Suprapubic skin (tissue), 4 donors: Measurements from ENCODE around the gene CFAP92. TPM values are rescaled to one million over a fixed set of nuclear protein-coding genes. Genes with fewer than 3 reads are reported as not detected.
A peak's percentile ranks its signal among the peaks of the same experiment; 100 is the strongest.

ENCODE experiments used
- DNase-seq, 2 donors: peaks; one replicate each; pipeline ENCODE4 v3.0.0-alpha.2; 2019; ENCODE audit warnings: low spot score in 2 of 2
- H3K27ac ChIP-seq: fragments of 200-600 bp; sonication (generic); one replicate; pipeline ENCODE4 v1.5.1; 2019
- H3K27me3 ChIP-seq: fragments of 200-600 bp; sonication (generic); one replicate; pipeline ENCODE4 v1.5.1; 2019
- H3K36me3 ChIP-seq: fragments of 200-600 bp; sonication (generic); one replicate; pipeline ENCODE4 v1.5.1; 2019
- H3K4me1 ChIP-seq: fragments of 200-600 bp; sonication (generic); one replicate; pipeline ENCODE4 v1.5.1; 2019
- H3K4me3 ChIP-seq: fragments of 200-600 bp; sonication (generic); one replicate; pipeline ENCODE4 v1.5.1; 2019; ENCODE audit warnings: mild to moderate bottlenecking
- H3K9me3 ChIP-seq: fragments of 200-600 bp; sonication (generic); one replicate; pipeline ENCODE4 v1.5.1; 2019
- EP300 ChIP-seq: sonication (generic); formaldehyde crosslinking; IDR thresholded peaks from one replicate; pipeline ENCODE4 v1.6.1; 2017; ENCODE audit warnings: antibody characterized with exemption
- POLR2A ChIP-seq, 2 donors: fragments of 450-650 bp; IDR thresholded peaks; one replicate each; pipeline ENCODE4 v1.6.1; 2017; ENCODE audit warnings: antibody characterized with exemption in 2 of 2, mild to moderate bottlenecking in 2 of 2, moderate library complexity in 2 of 2
- POLR2AphosphoS5 ChIP-seq, 3 donors: sonication (generic); formaldehyde crosslinking; IDR thresholded peaks; one replicate each; pipeline ENCODE4 v1.6.1; 2017; ENCODE audit warnings: antibody characterized with exemption in 3 of 3
- WGBS: methylation state at CpG from one replicate; pipeline ENCODE4 v1.1.5; 2018; 5-methylcytosine and 5-hydroxymethylcytosine counted together
- total RNA-seq, 4 donors: library from RNA; depleted of rRNA; stranded (reverse); fragments of >200 nt; gene quantifications; one replicate each; pipeline ENCODE4 v1.1.0, GENCODE V29; 2016
- TF ChIP-seq, protein P1 (sequence below), 2 donors: fragments of 200-600 bp in 1 of 2; fragments of 450-650 bp in 1 of 2; sonication (generic) in 1 of 2; IDR thresholded peaks; one replicate each; pipeline ENCODE4 v1.5.1; 2016 to 2019; ENCODE audit warnings: antibody characterized with exemption in 2 of 2, mild to moderate bottlenecking in 1 of 2, moderate library complexity in 1 of 2

The CFAP92 gene
- total RNA-seq, 4 donors from 2014 or later = 0.11 to 1.7 (median 0.87) TPM

GRCh38 chr3:129025108-129025507, 31.2 kb upstream of the CFAP92 start:
- H3K36me3 ChIP-seq = no peaks in the 10 kb centered on the region
- H3K27ac ChIP-seq = no peak overlapping the region
- TF ChIP-seq EP300 = no peak
- TF ChIP-seq, protein P1, sequence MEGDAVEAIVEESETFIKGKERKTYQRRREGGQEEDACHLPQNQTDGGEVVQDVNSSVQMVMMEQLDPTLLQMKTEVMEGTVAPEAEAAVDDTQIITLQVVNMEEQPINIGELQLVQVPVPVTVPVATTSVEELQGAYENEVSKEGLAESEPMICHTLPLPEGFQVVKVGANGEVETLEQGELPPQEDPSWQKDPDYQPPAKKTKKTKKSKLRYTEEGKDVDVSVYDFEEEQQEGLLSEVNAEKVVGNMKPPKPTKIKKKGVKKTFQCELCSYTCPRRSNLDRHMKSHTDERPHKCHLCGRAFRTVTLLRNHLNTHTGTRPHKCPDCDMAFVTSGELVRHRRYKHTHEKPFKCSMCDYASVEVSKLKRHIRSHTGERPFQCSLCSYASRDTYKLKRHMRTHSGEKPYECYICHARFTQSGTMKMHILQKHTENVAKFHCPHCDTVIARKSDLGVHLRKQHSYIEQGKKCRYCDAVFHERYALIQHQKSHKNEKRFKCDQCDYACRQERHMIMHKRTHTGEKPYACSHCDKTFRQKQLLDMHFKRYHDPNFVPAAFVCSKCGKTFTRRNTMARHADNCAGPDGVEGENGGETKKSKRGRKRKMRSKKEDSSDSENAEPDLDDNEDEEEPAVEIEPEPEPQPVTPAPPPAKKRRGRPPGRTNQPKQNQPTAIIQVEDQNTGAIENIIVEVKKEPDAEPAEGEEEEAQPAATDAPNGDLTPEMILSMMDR (IDR thresholded peaks at IDR 0.05) = no peak
- TF ChIP-seq POLR2A (IDR thresholded peaks at IDR 0.05) = no peak
- TF ChIP-seq POLR2AphosphoS5 (IDR thresholded peaks at IDR 0.05) = no peak
- H3K27me3 ChIP-seq = no peaks in the 10 kb centered on the region
- DNase-seq = peak; percentile 51 to 73
- WGBS = 66% methylated on average over 15 of the region's 15 CpGs
- no peaks in the 10 kb centered on the region for H3K9me3 ChIP-seq
- H3K4me3 ChIP-seq = no peak overlapping the region
- peaks cover 27% of the 10 kb centered on the region for H3K4me1 ChIP-seq

GRCh38 chr3:129023909-129024308, 30.0 kb upstream of the CFAP92 start:
- Histone ChIP-seq H3K27ac (no peak overlapping the region), H3K27me3 (no peaks in the 10 kb centered on the region), H3K9me3 (no peaks in the 10 kb centered on the region), H3K4me1 (peaks cover 27% of the 10 kb centered on the region), H3K4me3 (no peak overlapping the region), H3K36me3 (no peaks in the 10 kb centered on the region)
- WGBS = 68% methylated on average over 2 of the region's 2 CpGs
- DNase-seq = no peak
- TF ChIP-seq EP300 = no peak
- TF ChIP-seq POLR2AphosphoS5 (IDR thresholded peaks at IDR 0.05) = no peak
- no peak for TF ChIP-seq POLR2A (IDR thresholded peaks at IDR 0.05)
- TF ChIP-seq, protein P1 (IDR thresholded peaks at IDR 0.05) = no peak

GRCh38 chr3:129023008-129023358, 29.1 kb upstream of the CFAP92 start:
- DNase-seq = no peak
- no peak overlapping the region for H3K4me3 ChIP-seq
- H3K27me3 ChIP-seq = no peaks in the 10 kb centered on the region
- peaks cover 27% of the 10 kb centered on the region for H3K4me1 ChIP-seq
- no peak for TF ChIP-seq POLR2AphosphoS5 (IDR thresholded peaks at IDR 0.05)
- TF ChIP-seq EP300 = no peak
- TF ChIP-seq, protein P1 (IDR thresholded peaks at IDR 0.05) = no peak
- TF ChIP-seq POLR2A (IDR thresholded peaks at IDR 0.05) = no peak
- H3K36me3 ChIP-seq = no peaks in the 10 kb centered on the region
- no peaks in the 10 kb centered on the region for H3K9me3 ChIP-seq
- WGBS = 35% methylated on average over 1 of the region's 1 CpG
- peak overlapping the region; percentile 45 for H3K27ac ChIP-seq

DNA sequence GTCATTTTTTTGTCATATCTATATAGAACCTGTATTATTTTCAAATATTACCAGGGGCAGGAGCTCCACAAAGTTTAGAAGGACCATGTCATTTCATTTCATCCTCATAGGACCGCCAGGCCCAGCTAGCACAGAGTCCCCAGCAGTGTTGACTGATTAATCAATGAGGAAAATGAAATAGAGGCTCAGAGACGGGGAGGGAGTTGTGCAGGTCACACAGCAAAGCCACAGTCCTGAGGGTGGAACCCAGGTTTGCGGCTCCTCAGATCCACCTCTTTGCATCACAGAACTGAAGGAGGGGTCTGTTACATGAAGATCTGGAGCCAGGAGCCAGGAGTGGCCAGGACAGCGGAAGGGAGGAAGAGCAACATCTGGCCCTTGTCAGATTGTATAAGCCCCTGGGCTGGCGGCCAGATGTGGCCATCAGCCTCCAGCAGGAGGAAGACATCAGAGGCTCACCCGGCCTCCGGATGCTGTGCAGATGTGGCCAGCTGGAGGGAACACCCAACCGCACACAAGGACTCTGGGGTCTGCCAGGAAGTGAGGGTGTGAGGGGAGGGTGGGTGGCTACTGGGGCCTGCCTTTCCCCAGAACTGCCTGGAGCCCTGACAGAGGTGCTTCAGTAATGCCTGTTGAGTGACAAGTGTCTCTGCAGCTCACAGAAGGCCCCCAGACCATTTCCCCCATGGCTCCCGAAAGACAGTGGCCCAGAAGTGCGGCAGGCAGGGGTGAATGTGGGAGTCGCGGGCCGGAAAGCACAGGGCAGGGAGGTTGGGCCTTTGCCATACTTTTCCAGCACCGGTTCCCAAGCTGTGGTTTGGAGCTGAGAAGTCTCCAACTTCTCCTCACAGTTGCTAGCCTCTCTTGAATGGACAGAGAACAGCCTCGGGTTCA, 28.5 kb upstream of the CFAP92 start:
- Histone ChIP-seq H3K27ac (peak overlapping the region; percentile 45), H3K4me1 (peaks cover 24% of the 10 kb centered on the region)
- peak; percentile 80 to 90 for DNase-seq

GRCh38 chr3:129021140-129021551, 27.3 kb upstream of the CFAP92 start:
- Histone ChIP-seq H3K4me1 (peaks cover 16% of the 10 kb centered on the region), H3K27me3 (no peaks in the 10 kb centered on the region), H3K4me3 (no peak overlapping the region), H3K36me3 (no peaks in the 10 kb centered on the region), H3K9me3 (no peaks in the 10 kb centered on the region), H3K27ac (no peak overlapping the region)
- DNase-seq = no peak
- TF ChIP-seq POLR2A (IDR thresholded peaks at IDR 0.05) = no peak
- TF ChIP-seq, protein P1 (IDR thresholded peaks at IDR 0.05) = no peak
- no peak for TF ChIP-seq POLR2AphosphoS5 (IDR thresholded peaks at IDR 0.05)
- TF ChIP-seq EP300 = no peak
- 74% methylated on average over 6 of the region's 6 CpGs for WGBS

More for the DNA sequence above, 28.5 kb upstream of the CFAP92 start:
- Histone ChIP-seq H3K27me3 (no peaks in the 10 kb centered on the region), H3K4me3 (no peak overlapping the region), H3K36me3 (no peaks in the 10 kb centered on the region), H3K9me3 (no peaks in the 10 kb centered on the region)
- WGBS = 62% methylated on average over 14 of the region's 15 CpGs
- TF ChIP-seq EP300 (no peak), POLR2AphosphoS5 (IDR thresholded peaks at IDR 0.05) (peak in 1 of 3 donors; percentile 47), POLR2A (IDR thresholded peaks at IDR 0.05) (no peak)
- TF ChIP-seq, protein P1 (IDR thresholded peaks at IDR 0.05) = no peak
